Kasumi-1 (cell line): ENCODE measurements around the gene RPL22.

Source experiments
- DNase-seq, 2 experiments: peaks; one replicate each; lab custom pipeline; 2025; lab: John Stamatoyannopoulos, UW

The RPL22 gene

DNA sequence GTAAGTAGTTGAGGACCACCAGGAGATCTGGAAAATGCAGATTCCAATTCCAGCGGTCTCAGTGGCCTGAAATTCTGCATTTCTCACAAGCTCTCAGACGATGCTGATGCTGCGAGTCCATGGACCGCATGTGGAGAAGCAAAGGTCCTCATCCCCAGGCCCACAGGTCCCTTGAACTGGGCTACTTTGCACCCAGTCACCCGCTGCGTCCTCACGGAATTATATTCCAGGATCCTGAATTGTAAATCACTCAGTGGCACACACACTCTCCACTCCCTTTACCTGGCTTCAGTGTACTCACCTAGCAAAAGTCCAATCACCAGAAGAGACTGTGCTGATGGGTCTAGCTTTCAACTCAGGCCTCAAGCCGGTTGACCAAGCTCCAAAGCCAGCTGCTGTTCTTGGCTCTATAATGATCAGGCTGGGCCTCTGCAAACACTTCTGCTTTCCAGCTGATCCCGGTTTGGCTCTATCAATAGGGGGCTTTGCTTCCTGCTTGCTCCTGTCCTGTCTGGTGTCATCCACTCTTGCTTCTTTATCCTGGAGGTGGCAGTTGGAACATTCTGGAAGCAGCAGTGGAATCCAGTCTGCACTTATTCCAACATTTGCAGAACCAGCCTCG is 904 bp upstream of the RPL22 start:
- DNase-seq: peak; percentile 30 to 39

DNA sequence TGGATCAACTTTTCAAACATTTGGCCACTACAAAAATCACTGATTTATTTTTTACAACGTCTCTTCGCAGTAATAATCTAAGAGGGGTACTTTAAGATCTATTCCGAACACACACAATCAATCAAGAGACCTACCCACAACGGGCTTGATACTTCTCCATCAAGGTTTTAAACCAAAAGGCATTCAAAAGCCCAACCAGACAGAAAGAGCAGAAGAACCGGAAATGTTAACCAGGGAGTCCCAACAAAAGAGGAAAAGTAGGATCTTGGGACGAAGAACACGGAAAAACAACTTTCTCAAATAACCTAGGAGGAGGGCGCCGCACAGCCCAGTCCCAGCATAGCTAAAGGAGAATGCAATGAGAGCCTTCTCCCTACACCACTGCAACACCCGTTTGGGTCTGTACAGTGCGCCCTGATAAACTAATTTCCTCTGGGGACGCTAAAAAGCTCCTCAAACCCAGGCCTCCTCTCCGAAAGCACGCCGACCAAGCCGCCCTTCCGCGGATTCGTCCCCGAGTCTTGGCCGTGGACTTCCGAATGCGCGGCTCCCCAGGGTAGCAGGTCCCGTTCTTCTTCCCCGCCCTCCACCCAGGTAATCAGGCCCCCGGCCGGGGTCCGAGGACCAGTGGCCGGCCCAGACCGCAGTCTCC is 623 bp downstream of the RPL22 start:
- peak in 1 of 2 experiments; percentile 10 for DNase-seq

DNA sequence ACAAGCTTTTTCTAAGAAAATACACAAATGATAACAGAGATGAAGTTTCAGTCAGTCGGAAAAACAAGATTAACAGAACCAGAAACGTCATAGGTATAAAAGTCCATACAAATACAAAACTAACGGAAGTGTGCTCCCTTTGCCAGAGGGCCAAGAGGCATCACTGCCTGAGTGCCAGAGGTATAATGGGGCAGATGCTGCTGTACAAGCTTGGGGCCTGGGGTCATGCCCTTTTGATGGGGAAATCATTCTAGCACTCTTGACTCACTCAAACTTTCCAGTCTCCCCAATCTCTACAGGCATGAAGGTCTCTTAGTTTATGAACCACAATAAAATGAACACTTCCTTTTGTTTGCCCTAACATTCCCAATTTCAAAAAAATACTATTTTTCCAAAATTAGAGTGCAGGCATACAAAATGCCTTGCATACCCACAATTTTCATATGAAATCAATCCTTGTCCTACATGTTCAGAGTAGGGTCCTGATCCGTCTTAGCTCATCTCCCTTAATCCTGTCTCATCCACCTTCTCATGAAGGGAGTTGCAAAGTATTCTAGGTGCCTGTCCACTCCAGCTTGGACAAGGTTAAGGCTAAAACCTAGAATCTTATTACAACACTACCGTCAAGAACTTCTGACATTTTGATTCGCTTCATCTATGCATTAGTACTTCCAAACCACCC is 1.5 kb downstream of the RPL22 start:
- DNase-seq: no peak

DNA sequence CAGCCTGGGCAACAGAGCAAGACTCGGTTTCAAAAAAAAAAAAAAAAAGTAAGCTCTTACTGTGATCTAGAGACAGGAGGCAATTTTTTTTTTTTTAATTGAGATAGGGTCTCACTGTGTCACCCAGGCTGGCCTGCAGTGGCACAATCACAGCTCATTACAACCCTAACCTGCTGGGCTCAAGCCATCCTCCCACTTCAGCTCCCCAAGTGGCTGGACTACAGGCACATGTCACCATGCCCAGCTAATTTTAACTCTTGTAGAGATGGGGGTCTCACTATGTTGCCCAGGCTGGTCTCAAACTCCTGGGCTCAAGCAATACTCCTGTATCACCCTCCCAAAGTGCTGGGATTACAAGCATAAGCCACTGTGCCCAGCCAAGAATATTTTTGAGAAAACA is 7.4 kb downstream of the RPL22 start:
- no peak for DNase-seq

DNA sequence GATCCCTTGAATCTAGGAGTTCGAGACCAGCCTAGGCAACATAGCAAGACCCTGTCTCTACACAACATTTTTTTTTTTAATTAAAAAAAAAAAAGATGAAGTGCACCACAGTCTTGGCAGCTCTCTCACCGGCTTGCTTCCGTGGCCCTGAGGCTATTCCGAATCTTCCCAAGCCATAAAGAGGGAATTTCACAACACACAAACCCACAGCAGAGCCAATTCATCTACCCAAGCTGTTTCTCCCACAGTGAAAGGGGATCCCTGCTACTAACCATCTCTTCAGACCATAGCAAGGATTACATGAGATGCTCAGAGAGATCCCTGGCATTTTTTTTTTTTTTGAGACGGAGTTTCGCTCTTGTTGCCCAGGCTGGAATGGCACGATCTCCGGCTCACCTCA is 10.9 kb downstream of the RPL22 start:
- no peak for DNase-seq

DNA sequence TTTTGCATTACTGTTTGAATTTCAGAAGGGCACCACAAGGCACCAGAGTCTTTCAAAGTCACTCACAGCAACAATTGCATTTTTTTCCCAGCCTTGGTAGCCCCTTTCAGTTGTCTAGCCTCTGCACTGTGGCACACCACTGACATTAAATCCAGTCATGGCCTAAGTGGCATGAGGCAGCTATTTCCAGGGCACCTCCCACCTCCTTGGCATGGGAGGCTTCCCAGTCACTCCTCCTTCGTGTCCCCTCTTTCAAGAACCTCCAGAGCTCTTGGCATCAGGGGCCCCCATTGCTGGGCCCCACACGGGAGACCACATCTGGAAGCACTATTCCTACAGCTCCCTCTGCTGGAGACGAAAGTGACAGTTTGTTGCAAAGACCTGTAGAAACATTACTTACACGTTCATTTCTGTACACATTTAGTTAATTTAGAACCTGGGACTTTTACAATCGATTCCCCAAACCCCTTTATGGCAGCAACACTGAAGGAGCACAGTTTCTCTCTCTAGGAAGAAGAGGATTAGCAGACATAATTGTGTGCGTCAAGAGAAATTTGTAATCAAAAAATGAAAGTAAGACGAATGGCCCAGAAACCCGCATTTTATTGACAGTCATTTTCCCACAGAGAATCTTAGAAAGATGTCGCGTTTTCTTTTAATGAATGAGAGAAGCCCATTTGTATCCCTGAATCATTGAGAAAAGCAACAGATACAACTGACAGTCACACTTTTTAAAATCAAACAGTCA is 13.6 kb downstream of the RPL22 start:
- DNase-seq: peak; percentile 50 to 66

DNA sequence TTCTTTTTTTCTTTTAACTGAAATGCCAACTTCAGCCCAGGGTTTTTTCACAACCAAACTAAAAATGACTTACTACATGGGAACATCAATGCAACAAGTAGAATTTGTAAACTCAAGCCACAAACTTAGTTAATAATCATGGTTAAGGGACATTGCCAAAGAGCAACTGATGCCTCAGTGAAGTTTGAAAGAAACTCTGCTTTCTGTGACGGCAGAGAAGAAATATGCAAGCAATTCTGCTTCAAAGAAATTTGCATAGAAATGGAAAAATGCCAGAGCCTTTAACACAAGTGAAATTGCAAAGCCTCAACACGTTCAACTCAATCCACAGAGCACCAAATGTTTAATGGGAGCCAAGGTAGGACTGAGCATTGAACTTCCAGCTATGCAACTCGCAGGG is 14.2 kb downstream of the RPL22 start:
- DNase-seq: no peak

DNA sequence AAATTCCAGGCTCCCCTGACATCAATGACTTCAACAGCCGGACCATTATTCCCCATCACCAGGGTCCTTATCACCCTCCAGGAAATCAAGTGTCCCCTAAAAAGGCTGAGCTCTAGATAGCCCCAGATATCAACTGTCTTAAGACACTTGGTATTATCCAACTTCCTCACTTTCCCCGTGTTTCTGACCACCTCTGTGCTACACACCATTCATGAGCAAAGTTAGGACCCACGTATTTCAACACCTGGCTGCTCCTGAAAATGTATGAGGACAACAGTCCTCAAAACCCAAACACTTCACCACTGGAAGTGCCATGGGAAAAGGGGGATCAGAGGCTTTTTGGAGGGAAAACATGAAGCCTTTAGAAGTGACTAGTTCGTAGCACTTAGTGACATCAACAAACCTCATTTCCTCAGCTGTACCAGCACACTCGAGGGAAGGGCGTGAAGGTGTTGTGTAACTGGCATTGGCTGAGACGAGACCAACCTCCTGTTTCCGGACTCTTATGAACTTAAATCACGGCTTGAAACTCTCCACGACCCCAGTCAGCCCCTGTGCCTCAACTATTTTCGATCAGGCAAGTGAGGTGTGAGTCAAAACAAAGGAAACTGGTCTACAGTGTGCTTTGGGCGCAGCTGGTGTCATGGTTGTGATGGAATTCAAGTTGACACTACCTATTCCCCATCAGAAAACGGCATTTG is 15.2 kb downstream of the RPL22 start:
- DNase-seq: no peak

DNA sequence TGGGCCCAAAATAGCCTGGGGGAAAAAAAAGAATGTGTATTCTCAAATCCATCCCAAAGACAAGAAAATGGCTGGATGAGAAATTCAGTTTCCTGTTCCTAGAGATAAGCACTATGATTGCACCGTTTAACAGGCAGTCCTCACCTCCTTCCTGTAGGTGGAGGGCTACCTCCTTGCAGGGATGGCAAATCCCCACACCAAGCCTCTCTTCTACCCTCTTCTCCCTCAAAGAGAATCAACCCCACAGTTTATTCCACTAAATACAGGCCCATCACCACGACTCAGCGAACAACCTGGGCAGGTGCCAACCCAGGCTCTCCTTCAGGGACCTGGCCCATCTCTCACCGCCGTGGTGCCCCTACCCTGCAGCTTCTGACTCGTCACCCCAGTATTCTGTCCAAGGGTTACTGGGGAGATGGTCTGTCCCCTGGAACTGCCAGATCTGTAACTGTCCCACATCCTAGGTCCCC is 15.8 kb downstream of the RPL22 start:
- DNase-seq: no peak

DNA sequence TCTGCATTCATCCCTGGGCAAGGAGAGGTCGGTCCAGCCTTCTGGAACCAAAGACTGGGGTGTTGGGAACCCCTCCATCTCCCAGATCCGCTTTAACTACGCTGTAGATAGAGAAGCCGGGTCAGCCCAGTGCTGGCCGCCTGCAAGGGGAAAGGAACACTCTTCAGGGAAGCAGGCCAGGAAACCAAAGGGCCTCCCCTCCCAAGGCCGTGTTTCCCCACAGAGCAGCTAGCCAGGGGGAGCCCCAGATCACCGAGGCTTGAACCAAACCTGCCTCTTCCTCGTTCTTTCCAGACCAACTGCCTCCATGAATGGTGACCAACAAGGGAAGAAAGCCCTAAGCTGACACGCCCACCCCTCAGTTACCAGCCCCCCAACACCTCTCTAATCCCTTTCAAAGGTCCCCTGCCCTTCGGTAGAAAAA is 18.0 kb downstream of the RPL22 start:
- DNase-seq: no peak

DNA sequence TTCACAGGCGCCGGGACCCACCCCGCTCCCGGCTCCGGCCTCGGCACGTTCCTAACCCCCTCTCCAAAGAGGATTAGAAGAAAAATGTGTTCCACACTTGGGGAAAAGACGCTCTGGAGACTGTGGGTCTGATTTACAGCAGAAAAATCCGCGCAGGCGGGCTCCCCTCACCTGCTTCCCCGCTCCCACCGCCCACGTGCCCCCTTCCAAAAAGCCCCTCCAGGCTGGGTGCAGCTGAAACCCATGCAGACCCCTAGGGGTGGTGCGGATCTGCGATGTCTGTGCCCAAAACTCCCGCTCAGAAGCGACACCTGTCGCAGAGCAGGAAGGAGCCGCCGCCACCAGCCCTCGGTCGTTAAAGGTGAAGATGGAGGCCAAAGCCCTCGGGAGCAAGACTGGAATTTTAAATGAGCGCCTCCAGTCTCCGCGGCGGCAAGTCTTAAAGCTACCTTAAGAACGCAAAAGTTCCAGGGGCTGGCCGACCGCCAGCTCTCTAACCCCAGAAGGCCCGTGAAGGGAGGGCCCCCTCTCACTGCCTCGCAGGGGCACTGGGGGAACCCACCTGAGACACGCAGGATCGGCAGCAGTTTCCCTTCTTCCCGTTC is 18.6 kb downstream of the RPL22 start:
- DNase-seq: no peak

DNA sequence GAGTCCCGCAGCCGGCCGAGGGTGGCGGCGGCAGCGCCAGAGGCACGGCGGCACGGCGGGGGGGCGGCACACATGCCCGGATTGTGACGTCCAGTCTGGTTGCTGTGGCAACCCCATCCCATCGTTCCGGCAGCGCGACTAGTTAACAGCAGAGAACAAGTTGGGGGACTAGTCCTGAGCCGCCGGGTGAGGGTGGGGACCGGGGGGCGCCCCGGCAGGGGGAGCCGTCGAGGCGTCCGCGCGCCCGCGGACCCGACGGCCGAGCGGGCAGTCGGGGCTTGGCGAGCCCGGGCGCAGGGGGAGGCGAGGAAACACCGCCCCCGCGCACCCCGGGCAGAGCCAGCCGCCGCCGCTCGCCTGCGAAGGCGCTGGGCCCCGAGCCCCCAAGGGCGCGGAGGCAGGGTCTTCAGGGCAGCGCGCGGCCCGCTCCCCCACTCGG is 19.1 kb downstream of the RPL22 start, which contains the start of gene CHD5:
Gene CHD5 (minus strand): TSS at position 54 of the 439 bp plus-strand sequence. CDS start 298 bp downstream, outside the sequence.
- no peak for DNase-seq

DNA sequence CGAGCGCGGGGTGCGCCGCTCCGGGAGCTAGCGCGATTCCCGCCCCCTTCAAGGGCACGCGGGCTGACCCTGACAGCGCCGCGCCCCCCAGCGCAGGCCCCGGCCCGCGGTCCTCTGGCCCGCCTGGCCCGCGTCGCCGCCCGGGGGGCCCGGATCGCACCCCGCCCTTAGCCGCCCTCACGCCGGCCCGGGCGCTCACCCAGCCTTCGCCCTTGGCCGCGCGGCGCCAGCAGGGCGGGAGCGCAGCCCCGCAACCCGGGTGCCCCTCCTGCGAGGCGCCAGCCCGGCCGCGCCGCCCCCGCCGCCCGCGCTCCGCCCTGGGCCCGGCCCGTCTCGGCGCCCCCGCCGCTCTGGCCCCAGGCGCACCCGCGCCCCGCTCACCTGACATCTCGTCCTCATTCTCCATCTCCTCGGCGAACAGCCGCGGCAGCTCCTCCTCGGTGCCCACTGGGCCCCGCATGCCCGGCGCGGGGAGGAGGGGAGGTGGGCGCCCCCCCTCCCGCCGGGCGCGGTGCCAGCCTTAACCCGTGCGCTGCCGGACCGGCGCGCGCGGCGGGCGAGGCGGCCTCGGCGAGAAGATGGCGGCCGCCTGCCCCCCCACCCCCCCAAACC is 19.7 kb downstream of the RPL22 start:
- DNase-seq: no peak

DNA sequence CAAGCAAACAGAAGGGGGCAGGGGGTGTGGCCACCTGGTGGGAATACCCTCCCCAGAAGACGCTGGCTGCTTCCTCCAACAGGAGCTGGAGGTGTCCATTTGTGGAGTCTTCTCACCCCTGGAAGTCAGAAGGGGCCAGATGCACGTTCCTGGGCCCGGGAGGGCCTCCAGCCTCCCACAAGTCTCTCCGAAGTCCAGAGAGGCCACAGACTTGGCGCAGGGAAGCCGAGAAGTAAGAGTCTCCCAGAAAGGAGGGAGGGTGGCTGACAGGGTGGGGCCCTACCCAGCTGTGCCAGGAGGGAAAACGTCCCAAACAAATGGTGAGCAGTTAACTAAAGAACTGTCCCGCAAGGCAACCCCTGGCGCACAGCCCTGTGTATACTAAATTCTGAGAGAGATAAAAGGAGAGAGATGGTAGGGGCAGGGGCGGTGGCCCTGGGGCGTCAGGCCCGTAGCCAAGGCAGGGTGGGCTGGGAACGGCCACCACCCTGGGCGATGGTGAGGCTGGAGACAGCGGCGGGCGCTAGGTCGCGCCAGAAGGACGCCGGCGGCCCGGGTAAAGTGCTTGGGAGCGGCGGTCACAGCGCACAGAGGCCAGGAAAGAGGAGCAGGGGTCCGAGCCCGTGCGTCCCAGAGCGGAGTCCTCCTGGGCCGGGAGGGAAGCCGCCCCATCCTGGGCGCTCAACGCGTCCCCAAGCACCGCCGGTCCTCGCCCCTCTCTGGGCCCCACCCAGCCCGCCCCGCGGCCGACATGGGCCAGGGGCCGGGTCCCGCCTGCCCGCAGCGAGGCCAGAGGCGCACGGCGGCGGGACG is 20.4 kb downstream of the RPL22 start:
- DNase-seq: no peak

DNA sequence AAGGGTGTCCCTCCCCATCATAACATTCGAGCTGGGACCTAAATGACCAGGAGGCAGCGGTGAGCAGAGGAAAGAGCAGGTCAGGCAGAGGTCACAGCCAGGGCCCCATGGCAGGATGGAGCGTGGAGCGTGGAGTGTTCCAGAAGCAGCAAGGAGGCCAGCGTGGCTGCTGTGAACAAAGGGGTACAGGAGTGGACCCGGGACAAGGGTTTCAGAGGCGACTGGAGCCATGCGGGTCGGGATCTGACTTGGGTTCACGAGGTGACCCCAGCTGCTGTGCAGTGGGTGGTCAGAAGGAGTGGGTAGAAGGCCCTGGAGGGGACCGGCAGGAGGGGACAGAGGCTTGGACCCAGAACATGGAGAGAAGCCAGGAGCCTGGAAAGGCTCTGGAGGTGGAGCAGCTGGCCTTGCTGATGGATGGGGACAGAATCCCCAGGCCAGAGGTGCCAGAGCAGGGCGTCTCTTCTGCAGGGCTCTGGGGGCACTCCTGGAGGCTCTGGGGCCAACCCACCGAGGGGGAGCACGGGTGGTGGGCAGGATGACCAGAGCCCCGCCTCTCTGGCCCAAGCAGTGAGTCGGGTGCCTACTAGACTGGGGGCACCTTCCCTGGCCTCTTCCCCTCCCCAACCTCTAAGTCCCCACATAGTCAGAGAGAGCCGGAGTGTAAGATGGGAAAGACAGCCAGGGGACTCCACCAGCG is 21.6 kb downstream of the RPL22 start:
- no peak for DNase-seq

DNA sequence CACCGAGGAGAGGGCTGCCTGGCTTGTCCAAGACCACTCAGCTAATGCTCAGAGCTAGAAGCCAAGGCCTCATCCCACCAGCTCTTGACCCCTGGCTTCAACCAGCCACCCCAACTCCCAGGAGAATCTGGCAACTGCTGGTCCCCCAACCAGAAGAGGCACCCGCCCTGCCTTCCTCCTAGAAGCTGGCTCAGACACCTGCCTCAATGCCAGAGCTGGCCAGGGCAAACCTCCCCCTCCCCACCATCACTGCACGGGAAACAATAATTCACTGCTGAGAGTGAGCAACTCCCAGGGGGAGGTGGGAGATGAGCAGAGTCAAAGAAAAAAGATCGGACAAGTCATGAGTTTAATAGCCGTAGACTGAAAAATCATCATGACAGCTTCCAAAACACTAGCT is 22.6 kb downstream of the RPL22 start:
- no peak for DNase-seq

DNA sequence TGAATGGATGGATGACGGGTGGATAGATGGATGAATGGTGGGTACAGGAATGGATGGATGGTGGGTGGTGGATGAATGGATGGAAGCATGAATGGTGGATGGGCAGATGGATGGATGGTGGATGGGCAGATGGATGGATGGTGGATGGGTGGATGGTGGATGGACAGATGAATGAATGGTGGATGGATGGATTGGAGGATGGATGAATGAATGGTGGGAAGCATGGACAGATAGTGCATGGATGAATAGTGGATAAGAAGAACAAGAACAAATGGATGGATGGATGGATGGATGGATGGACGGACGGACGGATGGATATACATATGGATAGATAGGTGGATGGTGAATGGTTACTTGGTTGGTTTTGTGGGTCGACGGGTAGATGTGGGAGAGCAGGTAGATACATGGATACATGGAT is 24.0 kb downstream of the RPL22 start:
- no peak for DNase-seq

DNA sequence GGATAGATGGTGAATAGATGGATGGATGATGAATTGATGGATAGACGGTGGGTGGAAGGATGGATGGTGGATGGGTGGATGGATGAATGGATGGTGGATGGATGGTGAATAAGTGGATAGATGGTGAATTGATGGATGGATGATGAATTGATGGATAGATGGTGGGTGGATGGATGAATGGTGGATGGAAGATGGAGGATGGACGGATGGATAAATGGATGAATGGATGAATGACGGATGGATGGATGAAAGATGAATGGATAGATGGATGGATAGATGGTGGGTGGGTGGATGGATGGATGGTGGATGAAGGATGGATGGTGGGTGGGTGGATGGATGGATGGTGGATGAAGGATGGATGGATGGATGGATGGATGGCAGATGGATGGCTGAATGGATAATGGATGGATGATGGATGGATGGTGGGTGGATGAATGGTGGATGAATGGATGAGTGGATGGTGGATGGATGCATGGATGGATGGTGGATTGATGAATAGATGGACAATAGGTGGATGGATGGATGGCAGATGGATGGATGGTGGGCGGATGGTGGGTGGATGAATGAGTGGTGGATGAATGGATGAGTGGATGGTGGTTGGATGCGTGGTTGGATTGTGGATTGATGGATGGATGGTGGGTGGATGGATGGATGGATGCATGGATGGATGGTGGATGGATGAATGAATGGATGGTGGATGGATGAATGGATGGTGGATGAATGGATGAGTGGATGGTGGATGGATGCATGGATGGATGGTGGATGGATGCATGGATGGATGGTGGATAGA is 24.6 kb downstream of the RPL22 start:
- DNase-seq: no peak

DNA sequence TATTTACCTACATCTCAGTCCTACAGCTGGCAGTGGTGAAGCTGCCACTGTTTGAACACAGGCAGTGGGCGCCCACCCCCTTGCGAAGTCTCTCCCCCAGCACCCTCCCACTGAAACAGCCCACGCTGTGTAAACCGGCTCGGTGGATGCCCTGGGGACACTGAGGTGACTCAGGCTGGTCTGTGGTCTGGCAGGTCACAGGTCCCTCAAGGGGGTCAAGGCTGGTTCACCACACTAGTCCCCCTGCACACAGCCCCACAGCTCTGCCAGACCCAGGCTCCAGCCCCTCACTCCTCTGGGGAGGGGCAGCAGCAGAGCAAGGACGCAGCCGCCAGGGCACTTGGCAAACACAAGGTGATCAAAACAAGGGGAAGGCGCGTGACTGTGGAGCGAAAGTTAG is 26.8 kb downstream of the RPL22 start:
- no peak for DNase-seq
